Activated naive CD4-positive, alpha-beta T cell treated with anti-CD3 and anti-CD28 coated beads, Interleukin-2, amount 50 U/mL, for 24 hours (primary cell): ENCODE results near the gene ASIC4.

Experiments used
- H3K27ac Mint-ChIP-seq: one replicate; pipeline ENCODE4 v1.8.0; 2021; ENCODE audit warnings: mild to moderate bottlenecking, mixed read lengths
- H3K27me3 Mint-ChIP-seq: one replicate; pipeline ENCODE4 v1.8.0; 2021; ENCODE audit warnings: mixed read lengths
- H3K36me3 Mint-ChIP-seq: one replicate; pipeline ENCODE4 v1.8.0; 2021; ENCODE audit warnings: mixed read lengths
- H3K4me1 Mint-ChIP-seq: one replicate; pipeline ENCODE4 v1.8.0; 2021; ENCODE audit warnings: mixed read lengths
- H3K4me3 Mint-ChIP-seq: one replicate; pipeline ENCODE4 v1.8.0; 2021; ENCODE audit warnings: mild to moderate bottlenecking, mixed read lengths
- H3K9me3 Mint-ChIP-seq: one replicate; pipeline ENCODE4 v1.8.0; 2021; ENCODE audit warnings: mixed read lengths

The ASIC4 gene

GRCh38 chr2:219501849-219502248, 12.4 kb upstream of the ASIC4 start:
- H3K27ac Mint-ChIP-seq: no peak overlapping the region
- peaks cover 9% of the 10 kb centered on the region for H3K27me3 Mint-ChIP-seq
- no peaks in the 10 kb centered on the region for H3K9me3 Mint-ChIP-seq
- H3K4me3 Mint-ChIP-seq: no peak overlapping the region
- peaks cover 9% of the 10 kb centered on the region for H3K36me3 Mint-ChIP-seq
- peaks cover 30% of the 10 kb centered on the region for H3K4me1 Mint-ChIP-seq

GRCh38 chr2:219502618-219503017, 11.7 kb upstream of the ASIC4 start:
- H3K9me3 Mint-ChIP-seq: no peaks in the 10 kb centered on the region
- H3K27me3 Mint-ChIP-seq: peaks cover 5% of the 10 kb centered on the region
- peaks cover 11% of the 10 kb centered on the region for H3K36me3 Mint-ChIP-seq
- peaks cover 25% of the 10 kb centered on the region for H3K4me1 Mint-ChIP-seq
- H3K27ac Mint-ChIP-seq: no peak overlapping the region
- no peak overlapping the region for H3K4me3 Mint-ChIP-seq

GRCh38 chr2:219505585-219505984, 8.7 kb upstream of the ASIC4 start:
- Mint-ChIP-seq H3K27ac (no peak overlapping the region), H3K36me3 (peaks cover 11% of the 10 kb centered on the region), H3K4me1 (peaks cover 11% of the 10 kb centered on the region), H3K9me3 (no peaks in the 10 kb centered on the region), H3K27me3 (peaks cover 12% of the 10 kb centered on the region), H3K4me3 (no peak overlapping the region)

GRCh38 chr2:219506153-219506801, 8.0 kb upstream of the ASIC4 start:
- H3K9me3 Mint-ChIP-seq: no peaks in the 10 kb centered on the region
- H3K4me3 Mint-ChIP-seq: no peak overlapping the region
- H3K4me1 Mint-ChIP-seq: peaks cover 11% of the 10 kb centered on the region
- H3K36me3 Mint-ChIP-seq: peaks cover 11% of the 10 kb centered on the region
- peaks cover 14% of the 10 kb centered on the region for H3K27me3 Mint-ChIP-seq
- peak overlapping the region; percentile 59 for H3K27ac Mint-ChIP-seq

- Mint-ChIP-seq H3K4me3 (no peak overlapping the region), H3K36me3 (peaks cover 11% of the 10 kb centered on the region), H3K9me3 (no peaks in the 10 kb centered on the region), H3K27me3 (peaks cover 16% of the 10 kb centered on the region), H3K27ac (no peak overlapping the region), H3K4me1 (peaks cover 11% of the 10 kb centered on the region)
Observed at GRCh38 chr2:219506802-219507526, 7.3 kb upstream of the ASIC4 start.

GRCh38 chr2:219507581-219508443, 6.5 kb upstream of the ASIC4 start:
- H3K4me3 Mint-ChIP-seq: no peak overlapping the region
- peaks cover 11% of the 10 kb centered on the region for H3K4me1 Mint-ChIP-seq
- H3K9me3 Mint-ChIP-seq: no peaks in the 10 kb centered on the region
- H3K27me3 Mint-ChIP-seq: peaks cover 21% of the 10 kb centered on the region
- H3K27ac Mint-ChIP-seq: no peak overlapping the region
- peaks cover 11% of the 10 kb centered on the region for H3K36me3 Mint-ChIP-seq

- H3K27me3 Mint-ChIP-seq: peaks cover 26% of the 10 kb centered on the region
- no peaks in the 10 kb centered on the region for H3K9me3 Mint-ChIP-seq
- no peak overlapping the region for H3K27ac Mint-ChIP-seq
Observed at GRCh38 chr2:219508444-219508734, 5.9 kb upstream of the ASIC4 start.

GRCh38 chr2:219508971-219509779, 5.1 kb upstream of the ASIC4 start:
- peaks cover 11% of the 10 kb centered on the region for H3K36me3 Mint-ChIP-seq
- no peak overlapping the region for H3K4me3 Mint-ChIP-seq
- H3K4me1 Mint-ChIP-seq: peaks cover 21% of the 10 kb centered on the region
- no peak overlapping the region for H3K27ac Mint-ChIP-seq
- peaks cover 34% of the 10 kb centered on the region for H3K27me3 Mint-ChIP-seq
- no peaks in the 10 kb centered on the region for H3K9me3 Mint-ChIP-seq

More at GRCh38 chr2:219508444-219508734, 5.9 kb upstream of the ASIC4 start:
- H3K36me3 Mint-ChIP-seq: peaks cover 11% of the 10 kb centered on the region
- H3K4me1 Mint-ChIP-seq: peaks cover 13% of the 10 kb centered on the region
- H3K4me3 Mint-ChIP-seq: no peak overlapping the region

- H3K4me3 Mint-ChIP-seq: peak overlapping the region; percentile 23
- no peaks in the 10 kb centered on the region for H3K9me3 Mint-ChIP-seq
- peaks cover 35% of the 10 kb centered on the region for H3K27me3 Mint-ChIP-seq
- peaks cover 22% of the 10 kb centered on the region for H3K4me1 Mint-ChIP-seq
- no peak overlapping the region for H3K27ac Mint-ChIP-seq
- H3K36me3 Mint-ChIP-seq: peaks cover 10% of the 10 kb centered on the region
Observed at GRCh38 chr2:219509780-219510511, 4.3 kb upstream of the ASIC4 start.

GRCh38 chr2:219510512-219511135, 3.7 kb upstream of the ASIC4 start:
- peak overlapping the region; percentile 23 for H3K4me3 Mint-ChIP-seq
- peaks cover 39% of the 10 kb centered on the region for H3K27me3 Mint-ChIP-seq
- H3K9me3 Mint-ChIP-seq: no peaks in the 10 kb centered on the region
- no peak overlapping the region for H3K27ac Mint-ChIP-seq
- peaks cover 22% of the 10 kb centered on the region for H3K4me1 Mint-ChIP-seq
- peaks cover 7% of the 10 kb centered on the region for H3K36me3 Mint-ChIP-seq

- Mint-ChIP-seq H3K27me3 (peaks cover 48% of the 10 kb centered on the region), H3K4me3 (no peak overlapping the region), H3K9me3 (no peaks in the 10 kb centered on the region), H3K27ac (no peak overlapping the region), H3K4me1 (peaks cover 22% of the 10 kb centered on the region), H3K36me3 (peaks cover 3% of the 10 kb centered on the region)
Observed at GRCh38 chr2:219511547-219512325, 2.5 kb upstream of the ASIC4 start.

- no peak overlapping the region for H3K27ac Mint-ChIP-seq
- peaks cover 51% of the 10 kb centered on the region for H3K27me3 Mint-ChIP-seq
- H3K9me3 Mint-ChIP-seq: no peaks in the 10 kb centered on the region
- no peaks in the 10 kb centered on the region for H3K36me3 Mint-ChIP-seq
- peaks cover 22% of the 10 kb centered on the region for H3K4me1 Mint-ChIP-seq
- no peak overlapping the region for H3K4me3 Mint-ChIP-seq
Observed at GRCh38 chr2:219512524-219513216, 1.6 kb upstream of the ASIC4 start.

GRCh38 chr2:219513787-219514186, 495 bp upstream of the ASIC4 start:
- Mint-ChIP-seq H3K9me3 (no peaks in the 10 kb centered on the region), H3K36me3 (no peaks in the 10 kb centered on the region), H3K4me3 (no peak overlapping the region), H3K27me3 (peaks cover 56% of the 10 kb centered on the region), H3K27ac (no peak overlapping the region), H3K4me1 (peaks cover 22% of the 10 kb centered on the region)
